NCI-H446 treated with DMSO at 0.1 percent for 48 hours (cell line): ENCODE data around the gene TSHZ2.
"Not testable (repeated sequence)": the region's sequence is repeated elsewhere in the genome, so short reads cannot be mapped to it uniquely, and the experiment has no call there.

Source experiments
- DNase-seq: peaks from one replicate; lab custom pipeline; 2025; lab: John Stamatoyannopoulos, UW

Gene TSHZ2

GRCh38 chr20:53454675-53455276, 482.6 kb downstream of the TSHZ2 start:
- no peak for DNase-seq

- DNase-seq = no peak
Observed at GRCh38 chr20:53463101-53463972, 491.2 kb downstream of the TSHZ2 start.

DNA sequence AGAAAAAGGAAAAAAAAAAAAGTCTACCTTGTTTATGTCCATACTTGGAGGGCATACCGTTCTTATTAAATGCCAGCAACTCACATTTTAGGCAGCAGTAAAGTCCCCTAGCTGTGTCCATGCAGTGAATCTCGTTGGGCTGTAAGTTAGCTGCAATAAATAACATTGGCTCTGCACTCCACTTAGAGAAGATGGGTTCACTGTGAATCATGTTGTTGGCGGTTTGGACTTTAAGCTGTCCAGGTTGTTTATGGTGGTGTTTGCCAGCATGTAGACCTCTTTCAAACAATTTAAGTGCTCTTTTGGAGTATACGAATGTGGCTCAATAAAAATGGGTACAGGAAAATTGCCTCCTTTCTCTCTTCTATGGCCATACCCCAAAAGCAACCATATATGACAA, 494.1 kb downstream of the TSHZ2 start:
- DNase-seq = no peak

- no peak for DNase-seq
Observed at GRCh38 chr20:53468587-53468986, 496.4 kb downstream of the TSHZ2 start.

GRCh38 chr20:53472859-53473258, 500.7 kb downstream of the TSHZ2 start:
- not testable (repeated sequence) for DNase-seq

DNA sequence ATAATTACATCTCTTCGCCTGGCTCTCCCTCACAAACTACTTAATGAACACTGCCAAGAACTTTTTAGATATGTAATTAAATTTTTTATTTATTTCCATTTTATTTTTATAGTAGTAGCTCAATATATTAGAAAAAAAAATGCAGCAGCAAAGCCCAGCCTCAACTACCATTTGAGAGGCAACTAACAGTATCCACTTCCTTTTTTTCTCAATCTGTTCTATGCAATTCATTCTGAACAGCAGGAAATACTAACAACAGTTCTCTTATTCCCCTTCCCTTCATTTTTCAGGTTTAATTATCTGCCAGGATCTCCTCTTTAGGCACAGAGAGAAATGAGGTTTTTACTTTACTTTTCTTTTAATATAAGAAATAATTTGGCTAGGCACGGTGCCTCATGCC, 508.8 kb downstream of the TSHZ2 start:
- peak; percentile 29 for DNase-seq

DNA sequence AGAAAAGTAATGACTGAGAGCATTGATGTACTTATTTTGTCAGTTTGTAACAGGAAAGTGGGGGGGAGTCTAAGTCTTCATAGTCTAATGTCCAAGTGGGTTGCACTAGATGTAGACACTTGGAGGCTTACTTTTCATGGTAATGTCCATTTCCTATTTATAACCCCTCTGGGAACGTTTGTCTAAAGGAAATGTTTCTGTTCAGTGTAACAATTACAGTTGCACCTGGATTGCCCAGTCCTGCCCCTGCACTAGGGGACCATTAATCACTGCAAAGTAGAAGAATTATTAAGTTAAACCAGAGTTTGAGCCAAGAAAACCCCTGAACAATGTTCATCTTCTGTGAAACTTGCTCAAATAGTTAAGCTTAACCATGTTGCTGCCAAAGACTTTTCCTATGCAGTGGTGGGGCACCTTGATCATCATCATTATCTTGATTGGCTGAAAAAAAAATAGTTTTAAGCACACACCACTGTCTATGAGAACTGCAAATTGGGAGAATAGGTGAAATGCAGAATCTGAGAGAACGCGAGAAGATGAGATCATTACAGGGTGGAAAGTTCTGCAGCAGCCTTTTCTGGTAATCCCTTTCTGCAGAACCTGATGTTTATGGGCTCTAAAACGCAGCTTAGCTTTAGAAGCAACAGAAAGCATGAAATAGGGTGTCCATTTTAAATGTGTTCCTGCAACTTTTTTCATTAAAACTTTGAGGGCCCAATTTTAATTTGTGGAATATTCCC, 515.5 kb downstream of the TSHZ2 start:
- DNase-seq = no peak

DNA sequence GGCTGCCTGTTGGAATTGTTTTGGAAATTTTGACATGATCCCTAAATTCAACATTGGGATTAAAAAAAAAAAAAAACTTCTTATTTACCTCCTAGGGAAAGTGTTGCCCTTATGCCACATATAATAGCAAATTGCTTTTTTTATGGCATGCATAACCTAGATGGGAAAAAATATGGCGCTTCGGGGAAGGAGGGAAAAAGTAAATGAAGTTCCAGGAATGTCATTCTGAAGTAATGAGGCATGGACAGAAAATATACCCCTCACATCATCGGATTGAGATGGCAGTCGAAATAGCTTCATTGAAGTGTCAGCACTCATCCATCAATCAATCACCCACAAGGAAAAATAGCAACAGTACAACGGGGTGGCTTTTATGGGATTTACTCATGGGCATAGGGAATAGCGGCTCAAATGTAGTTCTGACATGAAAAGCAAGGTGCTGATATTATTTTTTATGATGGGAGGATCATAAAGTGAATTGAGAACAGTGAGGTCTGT, 516.7 kb downstream of the TSHZ2 start:
- DNase-seq = no peak

DNA sequence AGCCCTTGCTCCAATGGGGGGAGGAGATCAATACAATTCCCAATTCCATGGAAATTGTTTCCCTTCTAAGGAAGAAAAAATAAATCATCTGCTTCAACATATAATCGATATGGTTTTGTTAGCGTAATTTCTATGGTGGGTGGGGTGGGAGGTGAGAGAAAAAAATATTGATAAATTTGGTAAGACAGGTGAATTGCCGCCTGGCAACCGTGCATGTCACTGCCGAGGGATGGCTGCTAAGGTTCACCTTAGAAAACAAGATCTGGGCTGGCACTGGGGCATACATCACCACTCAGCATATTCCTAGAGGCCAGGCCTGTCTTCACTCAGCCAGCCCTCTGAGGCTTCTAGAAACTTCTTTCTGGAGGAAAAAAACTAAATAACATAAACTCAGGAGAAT, 517.4 kb downstream of the TSHZ2 start:
- no peak for DNase-seq

- DNase-seq = no peak
Observed at GRCh38 chr20:53490620-53491019, 518.5 kb downstream of the TSHZ2 start.

- DNase-seq = no peak
Observed at GRCh38 chr20:53491462-53491861, 519.3 kb downstream of the TSHZ2 start.

DNA sequence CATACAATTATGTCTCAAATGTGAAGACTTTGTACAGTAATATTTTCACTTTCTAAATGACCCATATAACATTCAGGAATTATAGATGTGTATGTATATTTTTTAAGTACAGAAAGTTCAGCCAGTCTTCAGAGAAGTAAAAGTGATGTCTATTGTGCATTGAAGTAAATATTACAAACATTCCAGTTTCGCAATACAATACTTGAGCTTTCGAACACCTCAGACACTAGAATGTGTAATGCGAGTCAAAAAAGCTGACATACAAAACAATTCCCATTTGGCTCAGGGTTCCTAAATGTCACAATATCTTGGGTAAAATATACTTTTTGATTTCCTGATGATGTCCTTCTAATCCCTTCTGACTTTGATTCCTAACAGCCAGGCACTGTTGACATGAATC, 520.1 kb downstream of the TSHZ2 start:
- DNase-seq = no peak

DNA sequence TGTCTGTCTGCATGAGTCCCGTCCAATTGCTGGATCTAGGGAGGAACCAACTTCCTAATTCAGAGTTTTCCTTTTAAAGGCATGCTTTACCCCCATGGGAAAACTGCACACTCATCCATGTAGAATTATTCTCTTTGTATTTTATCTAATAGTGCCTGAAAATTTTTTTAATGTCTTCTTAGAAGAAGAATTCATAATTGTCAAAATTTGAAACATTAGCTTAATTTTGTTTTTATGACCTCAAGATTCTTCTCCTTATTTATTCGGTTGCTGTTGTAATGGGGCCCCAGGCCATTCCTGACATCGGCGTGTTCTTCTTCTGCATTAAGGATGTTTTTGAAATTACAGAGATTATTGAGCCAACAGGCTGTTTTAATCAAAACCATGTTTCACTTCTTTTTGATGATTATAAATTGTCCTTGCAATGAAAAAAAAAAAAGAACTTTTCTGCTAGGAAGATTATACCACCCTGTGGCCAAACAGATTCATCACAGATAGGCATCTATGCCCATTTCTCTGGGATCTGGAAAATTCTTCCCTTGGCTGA, 521.2 kb downstream of the TSHZ2 start:
- DNase-seq = peak; percentile 1

DNA sequence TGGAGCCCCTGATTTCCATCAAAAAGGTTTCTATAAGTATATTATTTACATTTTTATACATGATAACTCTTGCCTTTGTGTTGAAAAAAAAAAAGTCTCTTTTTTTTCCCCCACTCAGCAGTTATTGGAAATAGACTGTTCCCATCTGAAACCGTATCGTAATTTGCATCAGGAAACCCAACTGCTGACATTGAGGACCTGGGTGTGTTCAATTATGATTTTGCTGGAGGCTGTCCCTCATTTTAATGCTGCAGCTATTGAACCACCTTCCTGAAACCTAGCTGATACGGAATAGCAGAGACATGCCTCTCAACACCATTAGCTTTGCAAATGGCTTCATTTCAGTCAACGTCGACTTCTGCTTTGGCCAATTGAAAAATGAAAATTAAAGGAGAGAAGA, 522.6 kb downstream of the TSHZ2 start:
- no peak for DNase-seq

DNA sequence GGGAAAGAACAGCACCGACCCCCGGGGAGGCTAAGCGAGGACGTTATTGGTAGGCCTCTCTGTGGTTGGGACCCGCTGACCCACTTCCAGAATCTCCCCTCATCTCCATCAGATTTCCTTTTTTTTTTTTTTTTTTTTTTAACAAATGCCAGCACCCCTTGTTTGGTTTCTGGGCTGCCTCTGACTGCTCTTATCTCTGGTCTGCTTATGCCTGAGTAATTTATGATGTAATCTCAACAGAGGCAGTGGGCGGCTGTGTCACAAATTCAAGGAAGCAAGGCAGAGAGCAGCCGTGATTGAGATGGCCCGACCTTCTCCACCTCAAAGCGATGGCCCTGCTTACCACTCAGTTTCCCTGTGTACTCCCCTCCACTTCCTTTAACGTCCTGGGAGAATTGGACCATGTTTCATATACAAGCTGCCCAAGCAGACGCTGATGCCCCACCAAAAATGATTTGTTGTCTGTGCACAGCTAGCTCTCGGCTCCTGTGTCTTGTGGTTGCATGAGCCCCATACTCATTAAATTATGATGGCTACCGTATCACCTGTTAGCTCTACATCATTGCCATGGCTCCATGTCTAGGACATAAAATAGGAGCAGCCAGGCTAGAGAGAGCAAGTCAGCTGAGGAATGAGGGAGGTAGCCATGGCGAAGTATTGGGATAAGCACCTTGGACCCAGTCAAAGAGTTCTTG, 523.4 kb downstream of the TSHZ2 start:
- no peak for DNase-seq

GRCh38 chr20:53497246-53497645, 525.1 kb downstream of the TSHZ2 start:
- DNase-seq = no peak

DNA sequence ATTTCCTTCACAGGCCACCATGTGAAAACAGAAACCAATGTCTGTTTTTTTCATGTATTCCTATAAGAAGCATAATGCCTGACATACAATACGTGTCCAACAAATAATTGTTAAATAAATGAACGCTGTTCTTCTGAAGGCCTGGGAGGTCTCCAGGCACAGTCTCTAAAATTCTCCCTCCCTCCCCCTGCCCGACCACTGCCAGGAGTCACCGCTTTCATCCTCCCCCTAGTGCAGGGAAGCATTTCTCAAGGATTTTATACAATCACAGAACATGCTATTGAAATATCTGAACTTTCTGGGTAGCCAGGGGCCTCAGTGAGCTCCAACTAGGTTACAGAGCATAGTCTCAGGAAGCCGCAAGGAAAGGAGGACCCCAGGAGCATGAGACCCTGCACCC, 526.2 kb downstream of the TSHZ2 start:
- no peak for DNase-seq

- DNase-seq = no peak
Observed at GRCh38 chr20:53500651-53501050, 528.5 kb downstream of the TSHZ2 start.

DNA sequence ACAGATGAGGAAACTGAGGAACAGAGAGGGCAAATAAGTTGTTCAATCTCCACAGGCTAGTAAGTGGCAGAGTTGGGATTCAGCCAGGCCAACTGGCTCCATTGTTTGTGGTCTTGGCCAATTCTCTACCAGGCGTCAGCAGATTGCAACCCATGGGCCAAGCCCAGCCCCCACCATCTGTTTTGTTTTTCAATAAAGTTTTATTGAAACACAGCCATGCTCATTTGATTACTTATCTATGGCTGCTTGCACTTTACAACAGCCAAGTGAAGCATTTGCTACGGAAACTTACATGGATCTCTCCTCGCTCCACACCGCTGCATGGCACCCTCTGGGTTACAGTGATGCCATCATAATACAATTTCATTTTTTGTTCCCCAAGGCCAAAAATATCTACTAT, 530.7 kb downstream of the TSHZ2 start:
- peak; percentile 64 for DNase-seq

DNA sequence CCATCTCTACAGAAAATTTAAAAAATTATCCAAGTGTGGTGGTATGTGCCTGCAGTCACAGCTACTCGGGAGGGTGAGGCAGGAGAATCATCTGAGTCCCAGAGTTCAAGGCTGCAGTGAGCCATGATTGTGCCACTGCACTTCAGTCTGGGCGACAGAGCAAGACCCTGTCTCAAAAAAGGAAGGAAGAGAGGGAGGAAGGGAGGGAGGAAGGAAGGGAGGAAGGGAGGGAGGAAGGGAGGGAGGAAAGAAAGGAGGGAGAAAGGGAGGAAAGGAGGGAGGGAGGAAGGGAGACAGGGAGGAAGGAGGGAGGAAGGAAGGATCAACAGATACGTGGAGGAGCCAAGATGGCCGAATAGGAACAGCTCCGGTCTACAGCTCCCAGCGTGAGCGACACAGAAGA, 531.4 kb downstream of the TSHZ2 start:
- no peak for DNase-seq

DNA sequence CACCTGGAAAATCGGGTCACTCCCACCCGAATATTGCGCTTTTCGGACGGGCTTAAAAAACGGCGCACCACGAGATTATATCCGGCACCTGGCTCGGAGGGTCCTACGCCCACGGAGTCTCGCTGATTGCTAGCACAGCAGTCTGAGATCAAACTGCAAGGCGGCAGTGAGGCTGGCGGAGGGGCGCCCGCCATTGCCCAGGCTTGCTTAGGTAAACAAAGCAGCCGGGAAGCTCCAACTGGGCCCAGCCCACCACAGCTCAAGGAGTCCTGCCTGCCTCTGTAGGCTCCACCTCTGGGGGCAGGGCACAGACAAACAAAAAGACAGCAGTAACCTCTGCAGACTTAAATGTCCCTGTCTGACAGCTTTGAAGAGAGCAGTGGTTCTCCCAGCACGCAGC, 531.9 kb downstream of the TSHZ2 start:
- not testable (repeated sequence) for DNase-seq

DNA sequence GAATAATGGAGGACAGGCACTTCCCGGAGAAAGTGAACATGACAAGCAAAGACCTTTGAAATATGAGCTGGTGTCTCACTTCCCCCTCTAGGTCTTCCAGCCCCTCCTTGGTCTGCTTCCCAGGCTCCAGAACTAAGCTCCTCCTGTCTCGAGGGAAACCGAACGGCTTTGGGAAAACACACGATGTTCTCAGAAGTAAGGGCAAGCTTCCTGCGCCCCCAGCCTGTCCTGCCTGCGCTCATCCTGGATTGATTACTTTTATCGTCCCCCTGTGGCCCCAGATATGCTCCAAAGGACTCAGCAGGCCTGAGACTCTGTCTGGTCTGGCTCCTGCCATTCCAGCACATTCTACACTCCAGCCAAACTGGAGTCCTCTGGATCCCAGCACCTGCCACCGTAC, 538.1 kb downstream of the TSHZ2 start:
- DNase-seq = no peak
